Activated CD4-positive, alpha-beta T cell treated with anti-CD3 and anti-CD28 coated beads, Interleukin-2, Interleukin-6, amounts not matched to agents 100 ng/mL and 50 ng/mL, durations not matched to agents 16 hours and 8 hours (primary cell): ENCODE measurements around the gene TTC3.
A peak's percentile ranks its signal among the peaks of the same experiment; 100 is the strongest.
"Not testable (repeated sequence)": the region's sequence is repeated elsewhere in the genome, so short reads cannot be mapped to it uniquely, and the experiment has no call there.

Experiments
- DNase-seq: peaks from one replicate; pipeline ENCODE4 v3.0.0-alpha.2; 2020

Gene TTC3

DNA sequence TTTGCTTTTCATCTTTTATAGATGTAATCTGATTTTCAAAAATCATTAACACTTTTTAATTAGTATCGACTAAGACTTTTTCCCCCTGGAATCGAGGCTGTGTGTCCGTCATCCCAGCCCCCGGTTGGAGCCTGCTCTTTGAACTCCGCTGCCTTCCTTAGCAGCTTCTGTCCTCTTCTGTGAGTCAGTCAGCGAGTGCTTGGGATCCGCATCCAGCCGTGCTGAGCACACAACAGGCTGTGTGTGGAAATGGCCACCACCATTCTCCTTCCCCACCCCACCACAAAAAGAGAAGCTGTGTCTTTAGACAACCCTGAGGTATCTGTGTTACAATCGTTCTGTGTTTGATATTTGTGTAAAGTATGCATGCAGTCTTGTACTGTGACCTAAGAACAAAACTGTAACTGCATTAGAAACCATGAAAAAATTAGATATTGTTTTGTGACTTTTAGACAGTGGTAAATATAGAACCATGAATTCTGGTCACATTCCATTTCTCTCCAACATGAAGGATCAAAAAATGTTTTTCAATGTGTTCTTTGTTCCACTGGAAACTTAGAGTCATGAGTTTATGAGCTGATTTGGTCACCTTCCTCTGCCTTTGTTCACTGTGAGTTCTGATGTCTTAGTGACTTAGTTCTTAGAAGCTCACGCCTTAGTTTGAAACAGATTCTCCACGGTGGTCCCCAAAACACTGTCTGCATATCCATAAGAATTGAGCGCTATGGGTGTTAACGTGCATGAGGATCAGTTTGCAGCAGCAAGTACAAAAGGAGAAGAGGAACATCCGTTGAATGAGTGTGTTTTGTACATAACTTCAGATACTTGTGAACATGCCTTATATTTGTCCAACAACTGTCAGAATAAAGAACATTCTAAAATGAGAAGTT lies 129.4 kb downstream of the TTC3 start:
- DNase-seq, result no peak

DNA sequence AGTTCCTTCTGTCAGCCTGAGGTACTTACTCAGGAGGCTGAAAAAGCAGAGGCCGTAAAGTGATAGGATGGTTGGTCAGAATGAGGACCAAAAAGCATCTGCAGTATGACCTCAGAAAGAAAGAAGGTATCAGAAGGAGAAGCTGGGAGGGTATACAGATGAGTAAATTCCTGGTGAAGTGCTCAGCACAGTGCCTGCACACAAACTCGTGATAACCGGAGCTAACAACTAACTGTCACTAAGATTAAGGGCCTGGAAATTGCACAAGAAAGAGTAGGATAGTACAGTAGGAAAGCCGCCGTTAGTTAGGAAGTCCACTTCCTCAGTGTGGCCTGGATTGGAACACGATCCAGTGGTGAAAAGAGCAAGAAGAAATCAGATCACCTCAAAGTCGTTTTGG lies 131.5 kb downstream of the TTC3 start:
- no peak for DNase-seq

- no peak for DNase-seq
Measured at GRCh38 chr21:37206496-37206895, 133.4 kb downstream of the TTC3 start.

DNA sequence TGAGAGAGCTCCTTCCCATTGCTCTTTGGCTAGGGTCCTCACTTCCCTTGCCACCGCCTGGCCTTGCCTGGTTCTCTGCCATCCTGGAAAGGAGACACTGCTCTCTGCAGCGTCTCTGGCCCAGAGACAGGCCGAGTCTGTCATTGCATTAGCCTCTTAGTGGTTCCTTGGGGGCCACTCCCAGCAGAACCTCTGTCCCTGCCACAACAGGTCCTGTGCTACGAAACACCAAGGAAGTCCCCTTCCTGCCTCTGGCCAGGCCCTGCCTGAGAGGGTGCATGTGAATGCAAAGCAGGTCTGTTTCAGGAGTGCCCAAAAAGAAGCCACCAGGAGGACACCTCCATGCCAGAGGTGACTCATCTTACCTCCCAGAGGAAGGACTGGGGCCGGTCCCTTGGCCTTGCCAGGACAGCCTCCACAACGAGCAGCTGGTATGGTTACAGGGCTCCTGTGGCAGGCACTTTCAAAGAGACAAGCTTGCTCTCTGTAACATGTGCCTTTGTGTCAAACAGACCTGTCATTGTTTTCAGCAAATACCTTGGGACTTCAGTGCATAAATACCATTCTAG lies 134.5 kb downstream of the TTC3 start:
- peak; percentile 33 for DNase-seq

GRCh38 chr21:37208056-37208721 lies 135.1 kb downstream of the TTC3 start:
- DNase-seq, result peak; percentile 48

GRCh38 chr21:37208741-37209225 lies 135.7 kb downstream of the TTC3 start:
- no peak for DNase-seq

GRCh38 chr21:37210130-37210529 lies 137.1 kb downstream of the TTC3 start:
- DNase-seq, result no peak

DNA sequence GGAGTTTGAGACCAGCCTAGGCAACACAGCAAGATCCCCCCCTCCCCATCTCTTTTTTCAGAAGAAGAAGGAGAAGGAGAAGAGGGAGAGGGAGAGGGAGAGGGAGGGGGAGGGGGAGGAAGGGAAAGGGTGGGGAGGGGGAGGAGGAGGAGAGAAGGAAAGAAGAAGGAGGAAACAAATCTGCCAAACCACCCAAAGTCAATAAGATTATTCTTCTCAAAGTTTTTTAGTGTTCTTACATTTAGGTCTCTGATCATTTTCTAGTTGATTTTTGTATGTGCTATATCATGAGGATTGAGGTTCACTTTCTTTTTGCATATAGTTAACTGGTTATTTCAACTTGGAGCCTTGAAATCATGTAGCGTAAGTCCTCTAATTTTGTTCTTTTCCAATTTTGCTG lies 137.7 kb downstream of the TTC3 start:
- no peak for DNase-seq

- DNase-seq, result no peak
Measured at GRCh38 chr21:37214952-37215351, 141.9 kb downstream of the TTC3 start.

GRCh38 chr21:37219761-37220432 lies 146.8 kb downstream of the TTC3 start:
- DNase-seq, result peak; percentile 33

GRCh38 chr21:37220433-37220980 lies 147.5 kb downstream of the TTC3 start:
- DNase-seq, result peak; percentile 54

DNA sequence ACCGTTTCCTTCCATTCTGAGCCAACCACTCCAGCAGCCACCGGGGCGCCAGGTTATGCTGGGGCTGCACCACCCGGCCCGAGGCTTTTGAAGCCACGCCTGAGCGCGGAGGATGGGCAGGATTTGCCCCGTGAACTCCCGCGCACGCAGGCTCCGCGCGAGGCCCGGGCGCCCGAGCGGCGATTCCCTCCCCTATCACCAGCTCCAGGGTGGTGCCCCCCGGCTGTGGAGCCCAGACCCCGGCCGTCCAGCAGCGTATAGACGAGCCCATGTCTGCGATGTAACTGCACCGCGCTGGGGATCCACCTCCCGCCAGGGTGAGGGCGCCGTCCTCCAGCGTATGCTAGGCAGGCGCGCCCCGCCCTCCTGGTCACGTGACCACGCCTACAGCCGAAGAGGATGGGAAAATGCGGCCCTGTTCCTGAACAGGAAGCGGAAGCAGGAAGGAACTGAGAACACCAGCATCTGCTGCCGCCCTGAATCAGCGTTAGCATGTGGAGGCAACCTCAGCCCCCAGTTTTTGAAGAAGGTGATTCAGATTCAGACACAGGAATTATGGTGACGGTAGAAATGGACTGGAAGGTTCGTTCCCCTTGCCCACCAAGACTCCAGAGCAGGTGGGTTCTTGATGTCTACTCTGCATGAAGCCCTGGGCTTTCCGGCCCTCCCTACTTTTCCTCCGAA lies 148.1 kb downstream of the TTC3 start:
- DNase-seq, result peak; percentile 96

- not testable (repeated sequence) for DNase-seq
Measured at GRCh38 chr21:37222248-37222647, 149.2 kb downstream of the TTC3 start.

- no peak for DNase-seq
Measured at GRCh38 chr21:37223804-37224345, 150.8 kb downstream of the TTC3 start.

DNA sequence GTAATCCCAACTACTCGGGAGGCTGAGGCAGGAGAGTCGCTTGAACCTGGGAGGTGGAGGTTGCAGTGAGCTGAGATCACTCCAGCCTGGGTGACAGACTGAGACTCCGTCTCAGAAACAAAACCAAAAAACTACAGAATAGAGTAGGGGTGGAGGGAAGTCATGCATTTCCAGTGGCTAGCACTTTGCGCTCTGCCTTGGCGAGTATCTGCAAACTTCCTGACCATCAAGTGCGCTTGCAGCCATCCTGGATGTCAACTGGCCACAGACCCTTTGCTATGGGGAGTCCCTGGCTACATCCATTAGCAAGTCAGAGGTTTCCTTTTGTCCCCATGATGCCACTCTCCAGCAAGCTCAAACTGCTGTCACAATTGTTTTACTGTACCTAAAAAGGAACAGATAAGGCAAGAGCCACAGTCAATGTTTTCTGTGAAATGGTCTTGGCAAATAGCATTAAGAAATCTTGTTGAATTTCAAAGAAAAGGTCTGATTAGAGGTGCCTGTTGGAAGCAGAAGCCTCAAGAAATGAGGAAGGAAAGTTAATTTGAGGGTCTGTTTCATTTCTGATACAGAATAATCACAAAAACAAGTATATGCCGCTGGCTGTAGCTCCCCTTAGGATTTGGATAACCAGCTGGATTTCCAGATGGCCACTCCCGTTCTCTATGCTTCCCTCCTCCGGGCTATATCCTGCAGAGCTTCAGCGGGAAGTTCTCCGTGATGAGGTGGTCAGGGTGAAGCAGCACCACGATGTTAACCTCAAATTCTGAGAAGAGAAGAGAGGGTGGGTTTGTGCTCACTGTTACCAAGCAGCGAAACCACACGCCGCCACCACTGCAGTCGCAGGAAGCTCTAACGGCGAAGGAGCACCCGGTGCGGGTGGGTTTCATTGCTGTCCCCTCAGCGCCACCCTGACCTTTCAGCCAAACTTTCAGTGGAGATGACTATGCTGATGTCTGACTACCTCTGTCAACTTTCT lies 152.1 kb downstream of the TTC3 start:
- peak; percentile 61 for DNase-seq

GRCh38 chr21:37226041-37226920 lies 153.2 kb downstream of the TTC3 start:
- no peak for DNase-seq

DNA sequence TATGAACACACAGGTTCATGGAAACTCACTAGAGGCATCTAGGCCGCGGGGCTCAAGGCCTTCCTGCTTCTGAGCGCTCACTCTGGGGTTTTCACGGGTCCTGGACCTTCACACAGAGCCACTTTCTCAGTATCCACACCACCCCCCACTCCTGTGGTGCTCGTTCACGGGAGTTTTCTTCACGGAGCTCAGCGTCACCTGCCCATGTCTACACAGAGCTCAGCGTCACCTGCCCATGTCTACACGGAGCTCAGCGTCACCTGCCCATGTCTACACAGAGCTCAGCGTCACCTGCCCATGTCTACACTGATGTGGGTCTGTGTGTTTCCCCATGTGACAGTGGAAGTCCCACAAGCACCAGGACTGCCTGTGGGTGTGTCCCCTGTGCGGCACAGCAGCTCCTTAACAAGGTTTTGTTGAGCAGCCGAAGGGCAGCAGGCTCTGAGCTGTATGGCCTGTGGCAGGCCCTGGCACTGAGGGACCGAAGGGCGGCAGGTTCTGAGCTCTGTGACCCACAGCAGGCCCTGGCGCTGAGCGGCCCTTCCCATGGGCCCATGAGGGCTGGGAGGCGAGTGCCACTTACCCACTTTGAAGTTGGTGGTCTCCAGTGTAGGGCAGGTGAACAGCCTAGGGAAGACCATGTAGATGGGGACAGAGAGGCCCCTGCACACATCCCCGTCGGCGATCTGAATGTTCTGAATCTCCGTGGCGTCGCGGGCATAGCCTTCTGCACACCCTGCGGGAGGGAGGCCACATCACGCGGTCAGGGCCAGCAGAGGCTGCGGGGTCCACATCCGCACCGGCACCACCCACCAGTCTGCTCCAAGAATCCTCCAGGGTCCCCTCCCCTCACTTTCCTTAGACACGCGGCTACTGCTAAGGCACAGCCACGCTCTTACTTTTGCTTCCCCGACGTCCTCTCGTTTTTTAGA lies 154.3 kb downstream of the TTC3 start:
- no peak for DNase-seq

DNA sequence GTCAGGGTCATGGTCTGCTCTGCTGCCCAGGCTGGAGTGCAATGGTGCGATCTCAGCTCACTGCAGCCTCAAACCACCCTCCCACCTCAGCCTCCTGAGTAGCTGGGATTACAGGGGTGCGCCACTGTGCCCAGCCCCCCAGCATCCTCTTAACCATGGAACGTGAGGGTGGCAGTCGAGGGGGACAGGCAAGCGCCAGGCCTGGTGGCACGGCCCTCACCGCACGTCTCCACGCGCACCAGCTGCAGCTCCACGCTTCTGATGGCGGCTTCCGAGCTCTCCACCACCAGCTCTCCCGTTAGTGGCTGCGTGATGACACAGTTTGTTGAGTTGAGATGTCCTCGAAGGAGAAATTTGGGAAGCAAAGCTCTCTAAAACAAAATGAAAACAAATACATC lies 154.9 kb downstream of the TTC3 start:
- no peak for DNase-seq
